ENCODE results near the gene SCAMP4.

Gene SCAMP4

GRCh38 chr19:1962674-1963073 is 57.5 kb downstream of the SCAMP4 start:
- DNase-seq: no peak

- DNase-seq: no peak
Observed at GRCh38 chr19:1967087-1967608, 61.9 kb downstream of the SCAMP4 start.

- DNase-seq: no peak
Observed at GRCh38 chr19:1968279-1969175, 63.3 kb downstream of the SCAMP4 start.

GRCh38 chr19:1969176-1970002 is 64.2 kb downstream of the SCAMP4 start:
- DNase-seq: no peak

DNA sequence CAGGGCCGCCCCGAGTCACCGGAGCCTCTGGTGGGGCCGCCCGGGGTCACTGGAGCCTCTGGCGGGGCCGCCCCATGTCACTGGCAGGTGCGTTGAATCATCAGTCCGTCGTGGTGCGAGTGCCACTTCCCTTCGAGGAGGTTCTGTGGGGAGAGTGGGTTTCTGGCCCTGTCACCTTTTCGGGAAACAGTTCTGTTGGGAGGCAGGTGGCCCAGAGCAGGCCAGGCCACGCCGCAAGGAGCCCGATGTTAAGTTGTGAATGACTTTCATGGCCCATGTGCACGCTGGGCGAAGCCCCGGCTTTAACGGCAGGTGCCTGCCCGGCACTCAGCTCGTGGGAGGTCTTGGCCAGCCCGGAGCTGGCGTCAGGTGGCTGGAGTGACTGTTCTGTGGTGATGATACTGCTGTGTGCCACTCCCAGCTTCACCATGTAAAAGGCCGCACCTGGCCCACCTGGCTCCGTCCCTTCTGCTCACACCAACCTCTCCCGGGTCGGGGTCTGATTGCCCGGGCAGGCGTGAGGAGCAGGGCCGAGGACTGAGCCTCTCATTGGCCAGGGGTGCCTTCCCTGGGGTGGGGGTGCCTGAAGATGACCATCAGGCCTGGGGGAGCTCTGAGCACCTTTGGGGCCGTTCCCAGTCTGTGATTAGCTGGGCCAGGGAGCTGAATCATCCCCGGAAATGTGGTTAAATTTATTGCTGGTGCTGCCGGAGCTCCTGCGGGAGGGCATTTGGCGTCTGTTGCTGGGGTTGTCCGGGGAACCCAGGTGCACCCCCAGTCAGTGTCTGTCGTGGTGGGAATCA is 65.0 kb downstream of the SCAMP4 start:
- no peak for DNase-seq

DNA sequence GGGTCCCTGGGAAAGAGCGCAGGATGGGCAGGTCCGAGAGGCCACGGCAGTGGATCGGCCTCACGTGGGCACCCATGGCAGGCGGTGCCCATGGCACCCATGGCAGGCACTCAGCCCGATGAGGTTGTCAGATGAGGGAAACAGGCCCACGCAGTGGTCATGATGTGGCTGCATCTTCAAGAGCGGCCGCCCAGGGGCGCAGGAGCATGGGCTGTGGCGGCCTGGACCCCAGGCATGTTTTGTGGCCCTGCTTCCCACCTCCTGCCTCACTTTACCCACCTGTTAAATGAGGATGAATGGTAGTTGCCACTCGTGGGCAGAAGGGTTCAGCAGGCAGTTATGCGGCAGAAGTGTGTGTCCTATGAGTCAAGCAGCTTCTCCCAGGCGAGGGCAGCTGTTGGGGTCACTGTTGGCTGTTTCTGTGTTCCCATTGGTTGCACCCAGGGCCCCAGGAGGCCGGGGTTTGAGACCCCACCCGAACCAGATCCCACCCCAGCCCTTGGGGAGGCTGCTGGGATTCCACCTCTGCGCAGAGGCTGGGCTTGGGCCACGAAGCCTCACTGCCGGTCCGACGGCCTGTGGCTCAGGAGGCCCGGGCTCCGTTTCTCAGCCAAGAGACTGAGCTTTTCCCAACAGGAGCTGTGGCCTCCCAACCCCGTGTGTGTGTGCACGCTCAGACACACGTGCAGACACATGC is 65.8 kb downstream of the SCAMP4 start:
- no peak for DNase-seq

DNA sequence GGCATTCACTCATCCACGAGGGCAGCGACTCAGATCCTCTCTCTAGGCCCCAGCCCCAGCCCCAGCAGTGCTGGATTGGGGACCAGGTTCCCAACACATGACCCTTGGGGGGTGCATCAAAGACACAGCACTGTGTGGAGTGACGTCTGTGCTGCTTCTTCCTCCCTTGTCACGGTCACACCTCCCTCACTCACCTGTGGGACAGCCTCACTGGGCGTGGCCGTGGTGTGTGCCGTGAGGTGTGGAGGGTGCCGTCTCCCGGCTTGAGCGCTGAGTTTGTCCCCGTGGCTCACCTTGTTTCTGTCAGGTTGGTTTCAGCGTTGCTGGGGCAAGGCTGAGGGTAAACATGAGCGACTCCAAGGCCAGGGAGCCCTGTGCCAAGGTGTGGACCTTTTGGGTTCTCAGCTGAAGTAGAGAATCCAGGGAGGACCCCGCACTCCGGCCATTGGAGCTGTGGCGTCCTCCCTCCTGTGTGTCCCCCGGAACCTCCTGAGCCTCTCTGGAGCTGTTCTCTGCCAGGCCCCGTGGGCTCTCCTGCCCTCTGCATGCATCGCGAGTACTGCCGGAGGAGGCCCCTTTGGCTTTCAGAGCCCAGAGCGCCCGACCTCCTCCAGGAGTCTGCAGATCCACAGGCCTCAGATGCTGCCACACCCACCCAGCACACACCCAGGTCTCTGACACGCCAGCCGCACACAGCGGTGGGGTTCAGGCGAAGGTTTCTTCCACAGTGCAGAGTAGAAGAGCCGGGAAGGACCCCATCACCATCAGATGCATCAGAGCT is 69.4 kb downstream of the SCAMP4 start:
- no peak for DNase-seq

- DNase-seq: no peak
Observed at GRCh38 chr19:1975162-1975480, 69.9 kb downstream of the SCAMP4 start.
